GM21825 (cell line): Measurements from ENCODE around the gene DPEP3.
A peak's percentile ranks its signal among the peaks of the same experiment; 100 is the strongest.
"Not testable (repeated sequence)": the region's sequence is repeated elsewhere in the genome, so short reads cannot be mapped to it uniquely, and the experiment has no call there.

Source experiments
- ATAC-seq: cut with Tn5 transposase; IDR thresholded peaks from one replicate; pipeline ENCODE4 v1.9.1; 2021; ENCODE audit warnings: mild to moderate bottlenecking, moderate library complexity; ENCODE audit not compliant: unreplicated experiment

DPEP3 gene

DNA sequence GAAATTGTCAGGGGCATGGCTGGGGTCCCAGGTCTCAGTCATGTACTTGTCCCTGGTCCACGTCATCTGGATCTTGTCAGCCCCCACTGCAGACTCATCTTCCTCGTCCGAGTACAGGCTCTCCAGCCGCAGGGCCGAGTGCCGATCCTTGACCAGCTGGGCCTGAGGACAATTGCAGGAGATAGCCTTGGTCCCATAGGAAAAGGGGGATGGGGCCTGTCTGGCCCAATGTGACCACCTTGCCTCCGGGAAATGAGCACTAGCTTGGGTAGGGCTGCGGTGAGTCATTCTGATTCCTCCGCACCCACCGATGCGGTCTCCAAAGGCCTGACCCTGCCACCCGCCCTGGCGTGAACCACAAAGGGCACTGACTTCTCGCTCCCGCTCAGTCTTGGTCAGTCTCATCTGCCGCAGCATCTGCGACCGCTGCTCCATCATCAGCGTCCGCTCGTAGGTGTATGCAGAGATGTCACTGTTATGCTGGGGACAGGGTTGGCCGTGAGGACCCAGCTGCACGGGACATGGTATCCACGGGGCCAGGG is 34.8 kb downstream of the DPEP3 start:
- ATAC-seq: no peak

DNA sequence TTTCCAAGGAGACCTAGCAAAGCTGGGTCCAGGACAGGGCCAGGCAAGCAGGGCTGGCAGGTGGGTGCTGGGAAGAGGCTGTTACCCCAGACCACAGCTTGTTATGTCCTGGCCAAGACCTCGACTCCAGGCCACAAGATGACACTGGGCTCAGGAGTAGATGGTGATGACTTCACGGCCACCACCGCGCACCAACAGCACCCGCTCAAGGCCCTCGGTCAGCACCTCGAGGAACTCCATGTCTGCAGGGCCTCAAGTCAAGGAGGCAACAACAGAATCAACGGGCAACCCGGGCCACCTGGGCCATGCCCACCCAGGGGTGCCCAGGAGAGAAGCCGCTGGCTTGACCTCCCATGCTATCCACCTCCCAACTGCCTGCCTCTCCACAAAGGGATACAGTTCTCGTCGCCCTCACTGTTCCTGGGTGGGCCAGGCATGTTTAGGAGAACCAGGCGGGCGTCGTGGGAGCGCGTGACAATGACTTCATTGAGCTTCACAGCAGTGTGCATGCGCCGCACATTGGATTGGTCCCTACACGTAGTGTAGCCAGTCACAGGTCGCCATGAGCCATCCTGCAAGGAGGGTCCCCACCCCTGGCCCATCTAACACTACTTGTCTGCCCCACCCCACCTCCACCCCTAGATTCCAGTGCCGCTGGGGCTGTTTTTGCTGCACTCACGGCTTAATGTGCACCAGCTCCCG is 35.5 kb downstream of the DPEP3 start:
- no peak for ATAC-seq

DNA sequence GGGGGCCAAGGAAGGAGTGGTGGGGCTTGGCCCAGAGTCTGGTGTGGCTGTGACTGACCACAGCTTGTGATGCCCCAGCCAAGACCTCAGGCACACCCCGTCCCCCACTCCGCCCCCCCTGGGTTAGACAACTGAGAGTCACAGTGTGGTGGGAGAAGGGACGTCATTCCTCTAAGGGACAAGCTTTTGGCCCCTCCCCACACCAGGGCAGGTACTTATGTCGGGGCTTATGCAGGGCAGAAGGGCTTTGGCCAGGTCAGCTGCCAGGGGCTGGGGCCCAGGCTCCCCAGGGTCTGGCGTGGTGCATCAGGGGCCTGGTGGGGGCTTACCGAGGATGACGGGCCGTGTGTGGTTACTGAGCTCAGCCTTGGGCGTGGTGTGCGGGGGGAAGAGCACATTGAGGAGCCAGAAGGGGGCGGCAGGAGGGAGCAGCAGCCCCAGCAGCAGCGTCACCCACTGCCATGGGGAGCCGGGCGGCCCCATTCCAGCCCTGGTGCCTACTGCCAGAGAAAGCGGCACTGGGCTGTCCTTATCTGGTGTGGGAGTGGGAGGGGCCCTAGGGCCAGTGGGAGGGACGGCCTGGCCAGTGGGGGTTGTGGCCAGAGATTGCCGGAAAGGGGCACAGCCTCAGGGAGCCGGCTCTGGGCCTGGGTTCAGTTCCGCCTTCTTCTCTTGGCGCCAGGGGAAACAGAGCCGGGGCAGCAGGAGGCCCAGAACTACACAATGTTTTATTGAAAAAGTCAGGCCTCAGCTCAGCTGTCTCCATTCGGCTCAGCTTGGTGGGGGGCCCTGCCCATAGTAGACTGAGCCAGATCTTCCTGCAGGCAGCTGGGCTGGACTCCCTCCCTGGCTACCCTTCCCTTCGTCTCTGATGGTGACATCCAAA is 36.4 kb downstream of the DPEP3 start, which contains the start of gene LCAT:
LCAT (minus strand) TSS at position 502 of the 886 bp plus-strand sequence; CDS start at position 483, 19 bp downstream.
- ATAC-seq: no peak

DNA sequence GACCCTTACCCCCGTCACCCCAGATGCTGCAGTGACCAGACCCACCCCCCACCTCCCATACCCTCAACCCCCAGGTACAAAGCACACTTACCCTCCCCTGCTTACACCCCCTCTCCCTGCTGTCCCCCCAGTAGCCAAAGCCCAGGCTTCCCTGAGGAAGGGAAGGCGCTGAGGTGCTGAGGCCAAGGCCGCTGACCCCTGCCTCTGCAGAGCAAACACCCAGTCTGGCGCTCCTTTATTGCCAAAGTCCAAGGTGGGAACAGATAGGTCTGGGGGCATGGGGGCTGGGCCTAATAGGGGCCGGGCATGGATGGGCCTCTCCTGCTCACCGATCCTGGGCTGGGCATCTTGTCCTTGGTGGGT is 37.1 kb downstream of the DPEP3 start:
- no peak for ATAC-seq

DNA sequence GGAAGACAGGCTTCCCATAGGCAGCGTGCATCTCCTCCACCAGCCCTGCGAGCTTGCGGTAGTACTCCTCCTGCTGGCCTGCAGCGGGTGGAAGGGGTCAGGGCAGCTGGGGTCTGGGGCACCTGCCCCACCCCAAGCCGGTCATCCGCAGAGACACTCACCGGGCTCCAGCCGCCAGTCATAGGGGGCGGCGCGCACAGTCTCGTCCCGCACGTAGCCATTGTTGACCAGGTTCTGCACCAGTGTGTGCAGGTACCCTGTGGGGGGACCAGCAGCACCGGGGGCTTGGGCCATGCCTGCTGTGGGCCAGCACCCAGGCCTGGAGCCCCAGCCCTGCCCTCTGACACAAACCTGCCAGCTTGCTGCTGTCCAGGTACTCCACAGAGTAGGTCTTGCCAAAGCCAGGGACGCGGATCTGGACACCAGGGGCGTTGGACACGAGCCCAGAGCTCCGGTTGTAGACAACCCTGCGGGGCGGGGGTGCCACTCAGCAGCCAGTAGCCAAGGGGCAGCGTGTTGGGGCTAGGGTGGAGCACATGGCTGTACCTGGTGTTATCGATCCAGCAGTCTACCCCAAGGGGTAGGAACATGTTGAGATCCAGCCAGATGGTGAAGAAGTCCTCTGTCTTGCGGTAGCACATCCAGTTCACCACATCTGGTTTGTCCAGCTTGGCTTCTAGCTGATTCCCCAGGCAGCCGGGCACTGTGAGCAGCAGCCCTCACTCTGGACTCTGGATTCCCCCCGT is 37.6 kb downstream of the DPEP3 start:
- no peak for ATAC-seq

DNA sequence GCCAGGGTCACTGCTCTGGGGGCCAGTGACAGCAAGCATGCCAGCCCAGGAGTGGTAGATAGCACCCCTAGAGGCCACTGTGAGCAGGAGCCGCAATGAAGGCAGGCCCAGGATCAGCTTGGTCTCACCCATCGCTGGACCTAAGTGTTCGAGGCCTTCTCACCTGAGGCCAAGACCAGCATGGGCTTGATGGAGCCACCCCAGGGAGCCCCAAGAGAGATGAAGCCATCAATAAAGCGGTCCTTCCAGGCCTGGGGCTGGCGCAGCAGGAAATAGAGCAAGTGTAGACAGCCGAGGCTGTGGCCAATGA is 38.1 kb downstream of the DPEP3 start:
- no peak for ATAC-seq

DNA sequence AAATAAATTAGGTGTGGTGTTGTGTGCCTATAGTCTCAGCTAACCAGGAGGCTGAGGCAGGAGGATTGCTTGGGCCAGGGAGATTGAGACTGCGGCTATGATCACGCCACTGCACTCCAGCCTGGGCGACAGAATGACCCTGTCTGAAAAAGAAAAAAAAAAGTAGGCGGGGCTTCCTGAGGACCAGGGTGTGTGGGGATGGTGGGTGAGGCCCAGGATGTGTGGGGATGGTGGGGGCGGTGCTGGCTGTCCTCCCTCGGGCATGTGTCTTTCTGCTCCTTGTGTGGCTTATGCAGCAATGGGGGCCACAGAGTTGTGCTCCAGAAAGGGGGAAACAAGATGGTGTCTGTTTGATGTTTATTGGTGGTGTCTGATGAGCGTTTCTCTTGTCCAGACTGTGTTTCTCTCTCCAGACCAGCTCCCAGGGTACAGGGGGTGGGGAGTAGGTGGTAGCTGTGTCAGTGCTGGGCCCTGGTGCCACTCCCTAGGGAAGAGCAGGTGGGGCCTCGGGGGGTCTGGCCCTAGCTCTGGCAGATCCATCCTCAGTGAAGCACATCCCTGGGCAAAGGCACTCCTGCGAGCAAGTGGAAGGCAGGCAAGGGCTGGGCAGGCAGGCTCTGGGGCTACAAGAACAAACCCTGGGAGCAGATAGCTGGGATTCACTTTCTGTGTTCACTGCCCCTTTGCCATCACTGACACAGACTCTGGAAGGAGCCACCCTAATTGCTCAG is 38.7 kb downstream of the DPEP3 start:
- no peak for ATAC-seq

DNA sequence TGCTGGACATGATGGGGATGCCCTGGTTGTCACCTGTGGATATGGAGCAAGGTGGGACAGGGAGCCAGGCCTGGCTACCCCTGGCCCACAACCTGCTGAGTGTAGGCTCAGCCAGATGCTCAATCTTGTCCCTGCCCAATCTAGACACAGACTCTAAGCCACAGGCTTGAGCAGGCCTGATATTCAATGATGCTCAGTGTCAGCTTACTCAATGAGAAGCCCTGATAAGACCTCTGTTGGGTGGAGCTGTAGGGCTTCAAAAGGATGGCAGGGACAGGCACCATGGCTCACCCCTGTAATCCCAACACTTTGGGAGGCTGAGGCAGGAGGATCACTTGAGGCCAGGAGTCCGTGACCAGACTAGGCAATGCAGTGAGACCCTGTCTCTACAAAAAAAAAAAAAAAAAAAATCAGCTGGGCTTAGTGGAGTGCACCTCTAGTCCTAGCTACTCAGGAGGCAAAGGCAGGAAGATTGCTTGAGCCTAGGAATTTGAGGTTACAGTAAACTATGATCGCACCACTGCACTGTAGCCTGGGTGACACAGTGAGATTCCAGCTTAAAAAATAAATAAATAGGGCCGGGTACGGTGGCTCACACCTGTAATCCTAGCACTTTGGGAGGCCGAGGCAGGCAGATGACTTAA is 39.7 kb downstream of the DPEP3 start:
- no peak for ATAC-seq

DNA sequence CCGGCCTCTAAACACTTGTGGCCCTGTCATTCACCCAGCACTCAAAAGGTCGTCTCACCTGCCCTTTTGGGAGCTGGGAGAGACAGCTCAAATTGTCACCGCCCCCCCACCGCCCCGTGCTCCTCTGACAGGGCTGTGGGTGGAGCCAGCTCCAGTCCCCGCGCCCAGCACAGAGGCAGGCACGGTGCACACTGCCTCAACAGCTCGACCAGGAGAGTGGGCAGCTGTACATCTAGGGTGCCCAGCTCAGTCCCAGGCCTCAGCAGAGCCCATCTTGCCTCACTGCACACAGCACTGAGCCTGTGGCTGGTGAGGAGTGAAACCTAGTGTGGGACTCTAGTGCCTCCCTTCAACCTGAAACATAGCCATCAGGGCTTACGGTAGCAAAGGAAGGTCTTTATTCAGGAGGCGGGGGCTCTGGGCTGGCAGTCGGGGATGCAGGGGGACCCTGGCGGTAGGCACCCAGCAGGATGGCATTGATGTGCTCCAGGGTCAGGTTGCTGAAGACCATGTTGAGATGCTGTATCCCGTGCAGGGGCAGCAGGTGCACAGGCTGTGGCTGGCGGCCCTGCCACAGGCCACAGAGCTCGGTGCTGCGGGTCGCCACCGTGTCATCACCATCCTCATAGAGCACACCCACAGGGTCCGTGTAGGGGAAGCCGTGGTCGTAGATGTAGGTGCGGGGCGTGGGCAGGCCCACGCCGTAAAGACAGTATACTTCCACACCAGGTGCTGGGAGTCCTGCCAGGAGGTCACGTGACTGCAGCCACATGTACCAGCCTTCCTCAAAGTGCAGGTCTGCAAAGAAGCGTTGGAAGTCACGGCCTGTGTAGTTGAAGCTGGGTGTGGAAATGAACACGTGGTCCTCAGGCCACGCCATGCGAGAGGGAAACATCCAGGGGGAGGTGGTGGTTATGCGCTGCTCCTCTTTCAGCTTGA is 40.5 kb downstream of the DPEP3 start:
- no peak for ATAC-seq

DNA sequence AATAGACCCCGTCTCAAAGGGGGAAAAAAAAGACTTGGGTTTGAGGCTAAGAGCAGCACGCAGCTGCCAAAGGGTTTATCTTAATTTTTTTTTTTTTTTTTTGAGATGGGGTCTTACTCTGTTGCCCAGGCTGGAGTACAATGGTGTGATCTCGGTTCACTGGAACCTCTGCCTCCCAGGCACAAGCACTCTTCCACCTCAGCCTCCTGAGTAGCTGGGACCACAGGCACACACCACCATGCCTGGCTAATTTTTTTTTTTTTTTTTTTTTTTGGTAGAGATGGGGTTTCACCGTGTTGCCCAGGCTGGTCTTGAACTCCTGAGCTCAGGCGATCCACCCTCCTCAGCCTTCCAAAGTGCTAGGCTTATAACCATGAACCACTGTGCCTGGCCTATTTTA is 42.6 kb downstream of the DPEP3 start:
- not testable (repeated sequence) for ATAC-seq

DNA sequence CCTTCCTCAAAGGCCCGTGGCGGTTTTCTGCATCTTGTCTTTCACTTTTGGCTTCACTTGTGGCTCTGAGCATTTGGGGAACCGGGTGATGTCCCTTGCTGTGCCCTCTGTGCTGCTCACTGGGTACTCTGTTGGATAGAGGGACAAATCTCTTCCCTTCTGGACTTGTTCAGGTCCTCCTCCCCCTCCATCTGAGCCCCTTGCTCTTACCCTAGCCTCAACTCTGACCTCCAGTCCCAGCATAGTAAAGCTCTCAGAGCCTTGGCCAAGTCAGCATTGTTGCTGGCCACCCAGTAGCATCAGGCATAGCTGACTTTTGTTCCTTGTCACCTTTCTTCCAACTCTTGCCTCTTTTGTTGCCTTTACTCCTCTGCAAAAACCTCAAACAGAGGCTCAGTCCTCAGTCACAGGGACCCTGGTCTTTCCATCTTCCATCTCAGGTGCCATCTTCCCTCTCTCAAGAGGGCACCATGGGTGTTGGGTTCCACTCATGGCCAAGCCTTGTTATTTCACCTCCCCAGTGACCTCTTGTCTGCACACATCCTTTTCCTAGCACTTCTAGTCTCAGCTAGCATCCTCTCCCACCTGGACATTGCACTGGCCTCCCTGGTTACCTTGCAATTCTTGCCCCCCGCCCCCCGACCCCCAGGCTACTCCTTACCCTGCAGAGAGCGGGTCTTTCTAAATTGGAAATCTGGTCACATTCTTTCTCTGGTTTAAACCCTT is 43.3 kb downstream of the DPEP3 start:
- peak; percentile 54 for ATAC-seq

DNA sequence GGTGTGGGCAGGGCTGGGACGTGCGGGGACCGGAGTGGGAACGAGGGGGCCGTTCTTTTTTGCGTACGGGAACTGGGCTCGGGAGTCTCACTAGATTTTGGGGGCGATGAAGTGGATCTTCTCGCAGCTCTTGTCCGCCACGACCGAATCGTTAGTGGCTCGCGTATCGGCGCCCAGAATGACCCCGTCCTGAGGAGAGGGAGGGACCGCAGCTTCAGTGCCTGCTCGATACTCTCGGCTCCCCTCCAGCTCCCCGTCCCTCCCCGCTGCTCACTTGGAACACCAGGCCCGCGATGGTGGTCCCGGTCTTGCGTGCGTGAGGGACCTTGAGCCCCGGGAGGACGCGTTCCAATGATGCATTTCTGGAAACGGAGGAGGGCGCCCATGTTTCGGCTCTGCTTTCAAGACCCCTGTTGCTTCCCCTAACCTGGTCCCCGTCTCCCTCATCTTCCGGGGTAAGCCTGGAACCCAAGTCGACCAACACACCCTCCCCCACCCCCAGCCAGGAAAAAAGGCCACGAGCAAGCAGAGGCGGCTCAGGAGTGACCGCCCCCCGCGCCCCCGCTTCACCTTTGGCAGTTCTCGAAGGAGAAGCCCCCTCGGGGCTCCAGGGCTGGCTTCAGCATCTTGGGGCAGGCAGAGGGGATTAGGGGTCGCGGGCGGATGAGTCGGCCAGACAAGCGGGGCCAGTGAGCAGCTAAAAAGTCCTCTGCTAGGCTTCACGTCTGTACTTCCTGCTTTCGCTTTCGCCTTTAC is 44.0 kb downstream of the DPEP3 start, which contains the start of gene PSMB10:
PSMB10 (minus strand) TSS at position 727 of the 756 bp plus-strand sequence; CDS start at position 626, 101 bp downstream.
- ATAC-seq: peak; percentile 3

DNA sequence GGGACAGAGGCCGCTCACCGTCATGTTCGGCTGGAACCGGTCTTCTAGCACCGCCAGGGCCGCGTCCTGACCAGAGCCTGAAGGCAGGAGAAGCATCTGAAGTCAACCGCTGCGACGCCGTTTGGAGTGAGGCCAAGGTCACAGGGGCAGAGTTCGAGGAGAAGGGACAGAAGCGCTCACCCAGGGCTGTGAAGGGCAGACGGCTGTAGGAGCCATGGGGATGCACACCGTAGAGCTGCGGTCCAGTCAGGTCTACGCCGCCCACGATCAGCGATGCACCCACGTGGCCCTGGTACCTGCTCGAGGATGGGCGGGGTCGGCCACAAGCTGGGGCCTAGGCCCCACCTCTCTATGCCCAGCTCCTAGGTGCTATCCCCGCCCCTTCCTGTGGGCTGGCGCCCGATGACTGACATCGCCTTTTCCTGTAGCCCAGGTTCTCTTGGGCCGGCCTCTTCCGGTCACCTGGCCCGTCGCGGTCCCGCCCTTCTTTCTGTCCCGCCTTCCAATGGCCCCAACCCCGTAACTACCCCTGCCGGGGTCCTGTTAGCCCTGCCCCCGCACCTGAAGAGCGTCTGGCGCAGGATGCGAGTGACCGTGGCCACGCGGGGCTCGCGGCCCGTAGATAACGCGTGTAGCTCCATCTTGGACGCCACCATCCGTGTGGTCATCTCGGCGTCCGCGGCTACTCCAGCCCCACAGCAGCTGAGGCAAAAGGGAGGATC is 44.7 kb downstream of the DPEP3 start:
- peak; percentile 83 for ATAC-seq

DNA sequence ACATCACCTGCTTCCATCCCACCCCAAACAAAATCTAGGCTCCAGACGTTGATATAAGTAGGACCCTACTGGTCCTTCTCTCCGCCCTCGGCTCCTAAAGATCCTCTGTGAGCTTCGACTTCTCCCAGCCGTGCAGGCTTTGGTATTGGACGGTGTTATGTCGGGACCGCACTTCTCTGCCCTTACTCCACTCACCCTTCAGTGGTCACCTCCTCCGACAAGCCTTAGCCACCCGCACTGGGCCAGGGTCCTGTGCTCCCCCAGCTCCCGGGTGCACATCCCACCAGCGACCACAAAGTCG is 45.2 kb downstream of the DPEP3 start:
- no peak for ATAC-seq

DNA sequence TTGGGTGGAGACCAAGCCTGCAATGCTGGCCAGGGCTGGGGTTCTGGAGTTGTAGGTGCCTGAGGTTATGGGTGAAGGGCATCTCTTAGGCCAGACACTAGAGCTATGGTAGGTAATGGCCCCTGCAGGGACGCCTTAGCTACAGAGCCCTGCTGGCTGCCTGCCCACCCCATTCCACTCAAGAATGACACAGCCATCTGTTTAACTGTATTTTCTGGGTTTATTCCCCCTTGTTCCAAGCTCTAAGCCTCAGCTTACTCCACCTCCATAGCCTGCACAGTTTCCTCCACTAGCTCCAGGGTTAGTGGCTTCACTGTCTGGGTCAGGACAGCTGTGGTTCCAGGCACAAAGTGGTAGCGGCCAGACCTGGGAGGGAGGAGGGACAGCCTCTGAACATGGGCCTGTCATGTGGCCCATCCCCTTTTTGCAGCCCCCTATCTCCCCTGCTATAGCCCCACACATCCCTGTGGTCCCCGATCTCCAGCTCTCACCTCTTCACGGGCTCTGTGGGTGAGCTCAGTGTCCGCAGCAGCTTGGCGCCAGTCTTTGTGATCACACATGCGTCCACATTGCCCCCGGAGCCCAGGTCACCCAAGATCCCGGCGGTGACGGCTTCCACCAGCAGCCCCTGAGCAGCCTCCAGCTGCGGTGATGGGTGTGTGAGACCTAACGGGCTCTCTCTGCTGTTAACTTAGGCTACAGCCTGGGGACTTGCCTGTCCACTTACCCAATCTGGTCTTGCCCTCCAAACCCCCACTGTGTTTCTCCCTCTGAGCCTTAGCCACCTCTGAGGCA is 45.8 kb downstream of the DPEP3 start:
- ATAC-seq: no peak

DNA sequence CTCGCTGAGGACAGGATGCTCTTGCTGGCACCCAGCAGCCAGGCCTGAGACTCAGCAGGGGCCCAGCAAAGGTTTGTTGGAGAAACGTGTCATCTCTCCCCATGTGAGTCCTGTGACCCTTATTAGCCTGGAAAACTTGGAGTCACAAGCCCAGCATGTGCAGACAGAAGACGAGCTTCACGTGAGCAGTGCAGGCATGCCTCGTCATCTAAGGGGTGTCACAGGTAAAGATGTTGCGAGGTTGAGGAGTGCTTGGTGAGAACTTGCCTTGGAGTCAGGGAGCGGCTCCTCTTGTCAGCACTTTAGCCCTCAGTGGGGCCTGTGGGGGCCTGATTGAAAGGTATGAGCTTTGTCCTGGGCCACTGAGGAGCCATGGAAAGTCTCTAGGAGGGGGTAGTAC is 46.5 kb downstream of the DPEP3 start:
- ATAC-seq: no peak
